Thoracic aorta (tissue), 2 donors: ENCODE results near the gene POLR3B. TPM values are rescaled to one million over a fixed set of nuclear protein-coding genes. Genes with fewer than 3 reads are reported as not detected.

ENCODE experiments used
- ATAC-seq: fragments of 150-250 bp; one replicate; pipeline ENCODE4 v1.8.0; 2017; ENCODE audit warnings: low read depth; ENCODE audit not compliant: insufficient number of reproducible peaks, low FRiP score
- DNase-seq: peaks from one replicate; pipeline ENCODE4 v3.0.0-alpha.2; 2020; ENCODE audit warnings: low spot score
- H3K27ac ChIP-seq, 2 donors: fragments of 200-600 bp; sonication (generic); 1 replicate in 1 of 2; 2 replicates in 1 of 2; pipeline ENCODE4 v1.5.1; 2016; ENCODE audit warnings: mild to moderate bottlenecking in 2 of 2, moderate library complexity in 2 of 2
- H3K27me3 ChIP-seq: fragments of 200-600 bp; sonication (generic); replicated peaks from 2 replicates; pipeline ENCODE4 v1.6.0; 2016; ENCODE audit warnings: mild to moderate bottlenecking; ENCODE audit not compliant: insufficient read depth
- H3K36me3 ChIP-seq: fragments of 200-600 bp; sonication (generic); one replicate; pipeline ENCODE4 v1.5.1; 2016
- H3K4me1 ChIP-seq, 2 donors: fragments of 200-600 bp; sonication (generic); 1 replicate in 1 of 2; 2 replicates in 1 of 2; pipeline versions ENCODE4 v1.5.1 to v1.6.0; 2016; ENCODE audit warnings: low read depth in 2 of 2, mild to moderate bottlenecking in 1 of 2; ENCODE audit not compliant: control insufficient read depth in 1 of 2
- H3K4me3 ChIP-seq: fragments of 200-600 bp; sonication (generic); 2 replicates; pipeline ENCODE4 v1.5.1; 2016; ENCODE audit warnings: mild to moderate bottlenecking
- H3K9me3 ChIP-seq: fragments of 200-600 bp; sonication (generic); 2 replicates; pipeline ENCODE4 v1.5.1; 2016
- CTCF ChIP-seq: fragments of 200-600 bp; sonication (generic); IDR thresholded peaks from one replicate; pipeline ENCODE4 v1.5.1; 2019; ENCODE audit warnings: antibody characterized with exemption
- total RNA-seq, 2 donors: library from RNA; depleted of rRNA; stranded (reverse); fragments of >200 nt; gene quantifications; one replicate each; pipeline versions ENCODE4 v1.1.0 to v1.2.3, GENCODE V29; 2016

The POLR3B gene
- total RNA-seq, 2 donors from 2014 or later, result 7.7 to 7.8 TPM

- no peaks in the 10 kb centered on the region for H3K9me3 ChIP-seq
- no peak overlapping the region for H3K4me3 ChIP-seq
- no peak for DNase-seq
- H3K27me3 ChIP-seq, result no peaks in the 10 kb centered on the region
- ATAC-seq, result no peak
- H3K36me3 ChIP-seq, result peaks cover 15% of the 10 kb centered on the region
- no peaks in the 10 kb centered on the region for H3K4me1 ChIP-seq
- H3K27ac ChIP-seq, result no peak overlapping the region
- no peak for TF ChIP-seq CTCF
These were observed 25.0 kb upstream of the POLR3B start for GRCh38 chr12:106332536-106332935.

- TF ChIP-seq CTCF, result no peak
- Histone ChIP-seq H3K4me1 (no peaks in the 10 kb centered on the region), H3K4me3 (no peak overlapping the region), H3K27ac (no peak overlapping the region), H3K27me3 (no peaks in the 10 kb centered on the region), H3K36me3 (peaks cover 14% of the 10 kb centered on the region), H3K9me3 (no peaks in the 10 kb centered on the region)
- DNase-seq (no peak), ATAC-seq (no peak)
These were observed 24.5 kb upstream of the POLR3B start for GRCh38 chr12:106333010-106333409.

- H3K27ac ChIP-seq, result no peak overlapping the region
- H3K4me1 ChIP-seq, result no peaks in the 10 kb centered on the region
- no peak for ATAC-seq
- no peak for DNase-seq
- no peaks in the 10 kb centered on the region for H3K27me3 ChIP-seq
- no peak overlapping the region for H3K4me3 ChIP-seq
- no peaks in the 10 kb centered on the region for H3K9me3 ChIP-seq
- peaks cover 14% of the 10 kb centered on the region for H3K36me3 ChIP-seq
- TF ChIP-seq CTCF, result no peak
These were observed 23.8 kb upstream of the POLR3B start for GRCh38 chr12:106333756-106334155.

GRCh38 chr12:106341086-106341877 is 16.3 kb upstream of the POLR3B start:
- Histone ChIP-seq H3K27ac (no peak overlapping the region), H3K36me3 (peaks cover 12% of the 10 kb centered on the region), H3K27me3 (no peaks in the 10 kb centered on the region), H3K4me1 (peaks cover 6 to 23% of the 10 kb centered on the region in 2 donors), H3K4me3 (no peak overlapping the region), H3K9me3 (no peaks in the 10 kb centered on the region)
- no peak for DNase-seq
- ATAC-seq, result no peak
- no peak for TF ChIP-seq CTCF

- H3K4me3 ChIP-seq, result peak overlapping the region; percentile 44
These were observed 14.9 kb upstream of the POLR3B start for GRCh38 chr12:106342397-106343213.

More at GRCh38 chr12:106342397-106343213, 14.9 kb upstream of the POLR3B start:
- H3K27me3 ChIP-seq, result no peaks in the 10 kb centered on the region
- ATAC-seq, result peak; percentile 70
- peaks cover 6 to 23% of the 10 kb centered on the region in 2 donors for H3K4me1 ChIP-seq
- no peak for TF ChIP-seq CTCF
- DNase-seq, result peak; percentile 44
- H3K36me3 ChIP-seq, result peaks cover 10% of the 10 kb centered on the region
- H3K9me3 ChIP-seq, result no peaks in the 10 kb centered on the region
- peak overlapping the region; percentile 21 to 35 for H3K27ac ChIP-seq
